GM21367 (cell line): ENCODE results near the gene ODR4.
"Not testable (repeated sequence)": the region's sequence is repeated elsewhere in the genome, so short reads cannot be mapped to it uniquely, and the experiment has no call there.

Experiments
- ATAC-seq: cut with Tn5 transposase; IDR thresholded peaks from one replicate; pipeline ENCODE4 v1.9.1; 2021; ENCODE audit not compliant: unreplicated experiment

The ODR4 gene

GRCh38 chr1:186375152-186375928 is at the start of gene ODR4, which contains the start of gene TPR:
Gene ODR4, plus strand, starts transcription at chr1:186375838. Its CDS starts 3,948 bp downstream, at chr1:186379786.
Gene TPR, minus strand, starts transcription at chr1:186375253. Its CDS starts 225 bp downstream, at chr1:186375028.
- ATAC-seq, result peak; percentile 88

- no peak for ATAC-seq
Observed at GRCh38 chr1:186326009-186326408, 49.6 kb upstream of the ODR4 start.

GRCh38 chr1:186327331-186327730 is 48.3 kb upstream of the ODR4 start:
- no peak for ATAC-seq

GRCh38 chr1:186330758-186331157 is 44.9 kb upstream of the ODR4 start:
- no peak for ATAC-seq

GRCh38 chr1:186337554-186337953 is 38.1 kb upstream of the ODR4 start:
- ATAC-seq, result no peak

GRCh38 chr1:186340772-186341171 is 34.9 kb upstream of the ODR4 start:
- ATAC-seq, result no peak

- ATAC-seq, result not testable (repeated sequence)
Observed at GRCh38 chr1:186347837-186348691, 27.6 kb upstream of the ODR4 start.

GRCh38 chr1:186374303-186375151 is 1.1 kb upstream of the ODR4 start:
- ATAC-seq, result peak; percentile 39

- no peak for ATAC-seq
Observed at GRCh38 chr1:186375929-186376319, 286 bp downstream of the ODR4 start.

- no peak for ATAC-seq
Observed at GRCh38 chr1:186386725-186387383, 11.2 kb downstream of the ODR4 start.

- ATAC-seq, result no peak
Observed at GRCh38 chr1:186390925-186391324, 15.3 kb downstream of the ODR4 start.

GRCh38 chr1:186391841-186392240 is 16.2 kb downstream of the ODR4 start:
- ATAC-seq, result no peak

GRCh38 chr1:186392711-186393110 is 17.1 kb downstream of the ODR4 start:
- ATAC-seq, result not testable (repeated sequence)

- not testable (repeated sequence) for ATAC-seq
Observed at GRCh38 chr1:186401446-186401845, 25.8 kb downstream of the ODR4 start.

GRCh38 chr1:186403632-186404031 is 28.0 kb downstream of the ODR4 start:
- ATAC-seq, result no peak

GRCh38 chr1:186404454-186405051 is 28.9 kb downstream of the ODR4 start:
- no peak for ATAC-seq

- ATAC-seq, result peak; percentile 50
Observed at GRCh38 chr1:186409091-186409490, 33.5 kb downstream of the ODR4 start.

GRCh38 chr1:186413319-186413718 is 37.7 kb downstream of the ODR4 start:
- no peak for ATAC-seq

GRCh38 chr1:186418503-186418902 is 42.9 kb downstream of the ODR4 start:
- no peak for ATAC-seq

- ATAC-seq, result no peak
Observed at GRCh38 chr1:186420311-186420710, 44.7 kb downstream of the ODR4 start.
